DND-41 (cell line): Measurements from ENCODE around the gene CD79B.

Source experiments
- EZH2 ChIP-seq: IDR thresholded peaks from 3 replicates; pipeline ENCODE4 v1.6.1; 2012; ENCODE audit warnings: borderline replicate concordance, low read depth, mild to moderate bottlenecking, moderate library complexity, low read length, inconsistent platforms; ENCODE audit not compliant: severe bottlenecking
- TF ChIP-seq, protein P1 (sequence below): IDR thresholded peaks from 2 replicates; pipeline ENCODE4 v1.5.1; 2012; ENCODE audit warnings: borderline replicate concordance, low read length, moderate library complexity, mild to moderate bottlenecking; ENCODE audit not compliant: poor library complexity, severe bottlenecking; ENCODE audit errors: extremely low read depth

DNA sequence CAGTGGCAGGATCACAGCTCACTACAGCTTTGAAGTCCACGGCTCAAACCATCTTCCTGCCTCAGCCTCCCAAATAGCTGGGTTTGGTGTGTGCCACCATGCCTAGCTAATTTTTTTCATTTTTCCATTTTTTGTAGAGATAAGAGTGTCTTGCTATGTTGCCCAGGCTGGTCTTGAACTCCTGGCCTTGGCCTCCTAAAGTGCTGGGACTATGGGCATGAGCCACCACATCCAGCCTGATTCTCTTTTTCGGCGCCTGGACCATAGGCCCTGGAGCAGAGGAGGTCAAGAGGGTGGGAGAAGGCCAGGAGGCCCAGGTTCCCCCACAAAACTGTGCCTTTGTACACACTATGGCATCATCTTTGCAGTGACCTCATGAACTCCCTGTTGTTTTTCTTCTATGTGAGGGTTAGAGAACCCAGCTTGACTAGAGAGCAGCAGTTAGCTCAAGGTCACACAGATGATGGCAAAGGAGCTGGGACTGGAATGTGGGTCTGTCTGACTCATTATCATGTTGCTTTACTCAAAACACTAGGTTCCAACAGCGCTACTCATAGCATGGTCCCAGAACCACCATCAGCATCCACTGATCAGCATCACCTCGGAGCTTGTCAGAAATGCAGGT lies 24.3 kb upstream of the CD79B start:
- no peak for TF ChIP-seq EZH2
- TF ChIP-seq, protein P1, sequence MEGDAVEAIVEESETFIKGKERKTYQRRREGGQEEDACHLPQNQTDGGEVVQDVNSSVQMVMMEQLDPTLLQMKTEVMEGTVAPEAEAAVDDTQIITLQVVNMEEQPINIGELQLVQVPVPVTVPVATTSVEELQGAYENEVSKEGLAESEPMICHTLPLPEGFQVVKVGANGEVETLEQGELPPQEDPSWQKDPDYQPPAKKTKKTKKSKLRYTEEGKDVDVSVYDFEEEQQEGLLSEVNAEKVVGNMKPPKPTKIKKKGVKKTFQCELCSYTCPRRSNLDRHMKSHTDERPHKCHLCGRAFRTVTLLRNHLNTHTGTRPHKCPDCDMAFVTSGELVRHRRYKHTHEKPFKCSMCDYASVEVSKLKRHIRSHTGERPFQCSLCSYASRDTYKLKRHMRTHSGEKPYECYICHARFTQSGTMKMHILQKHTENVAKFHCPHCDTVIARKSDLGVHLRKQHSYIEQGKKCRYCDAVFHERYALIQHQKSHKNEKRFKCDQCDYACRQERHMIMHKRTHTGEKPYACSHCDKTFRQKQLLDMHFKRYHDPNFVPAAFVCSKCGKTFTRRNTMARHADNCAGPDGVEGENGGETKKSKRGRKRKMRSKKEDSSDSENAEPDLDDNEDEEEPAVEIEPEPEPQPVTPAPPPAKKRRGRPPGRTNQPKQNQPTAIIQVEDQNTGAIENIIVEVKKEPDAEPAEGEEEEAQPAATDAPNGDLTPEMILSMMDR: no peak
